ENCODE measurements around the gene TSPAN1. TPM values are rescaled to one million over a fixed set of nuclear protein-coding genes. Genes with fewer than 3 reads are reported as not detected.

TSPAN1 gene
- total and polyA plus RNA-seq, 7 experiments from 2014 or later, result not detected

GRCh38 chr1:46205141-46205540 lies 30.3 kb downstream of the TSPAN1 start:
- ChIA-PET POLR2A (no interaction called here), CTCF (interaction anchor here (1.7 kb wide), 1 partner anchor 19 kb away, joined by 5 read pairs; no protein-coding TSS in a partner anchor)
- H3K4me1 Mint-ChIP-seq, result peaks cover 18 to 31% (median 19%) of the 10 kb centered on the region in 7 donors
- Histone ChIP-seq H3K27me3 (ENCODE audit: control insufficient read depth in 2 of 2, insufficient read depth in 2 of 2, low read length in 2 of 2) (no peaks in the 10 kb centered on the region), H3K9me3 (ENCODE audit: control insufficient read depth in 2 of 3, low read length in 3 of 3) (no peaks in the 10 kb centered on the region), H3K27ac (ENCODE audit: low read depth, low read length) (no peak overlapping the region), H3K4me1 (ENCODE audit: control insufficient read depth in 2 of 2, insufficient read depth in 2 of 2, low read length in 2 of 2) (peaks cover 0 to 3% of the 10 kb centered on the region in 2 donors), H3K4me3 (ENCODE audit: low read length) (no peak overlapping the region), H3K36me3 (ENCODE audit: control insufficient read depth in 2 of 3, insufficient read depth in 3 of 3, low read length in 3 of 3) (no peaks in the 10 kb centered on the region)
- peak overlapping the region in 2 of 9 donors; percentile 32 to 62 for H3K27ac Mint-ChIP-seq
- no peak overlapping the region for H3K4me3 Mint-ChIP-seq
- H3K36me3 Mint-ChIP-seq, result peaks cover 0 to 4% (median 0%) of the 10 kb centered on the region in 5 donors
- H3K27me3 Mint-ChIP-seq, result peaks cover 0 to 6% (median 0%) of the 10 kb centered on the region in 5 donors
- ATAC-seq (no peak), DNase-seq (no peak)
- intact Hi-C loops (cut with micrococcal nuclease), result no loop called here
- no peaks in the 10 kb centered on the region for H3K9me3 Mint-ChIP-seq

- Mint-ChIP-seq H3K36me3 (peaks cover 0 to 1% (median 0%) of the 10 kb centered on the region in 5 donors), H3K9me3 (no peaks in the 10 kb centered on the region), H3K4me1 (peaks cover 16 to 25% (median 17%) of the 10 kb centered on the region in 7 donors), H3K4me3 (no peak overlapping the region), H3K27me3 (peaks cover 0 to 6% (median 0%) of the 10 kb centered on the region in 5 donors), H3K27ac (peak overlapping the region in 1 of 9 donors; percentile 32)
- ChIA-PET POLR2A (no interaction called here), CTCF (interaction anchor here (1.7 kb wide), 1 partner anchor 18 kb away, joined by 5 read pairs; no protein-coding TSS in a partner anchor)
- H3K4me1 ChIP-seq (ENCODE audit: control insufficient read depth in 2 of 2, insufficient read depth in 2 of 2, low read length in 2 of 2), result peaks cover 0 to 3% of the 10 kb centered on the region in 2 donors
- intact Hi-C loops (cut with micrococcal nuclease), result no loop called here
- no peak overlapping the region for H3K4me3 ChIP-seq (ENCODE audit: low read length)
- DNase-seq, result no peak
- ATAC-seq, result no peak
- no peaks in the 10 kb centered on the region for H3K27me3 ChIP-seq (ENCODE audit: control insufficient read depth in 2 of 2, insufficient read depth in 2 of 2, low read length in 2 of 2)
- H3K9me3 ChIP-seq (ENCODE audit: control insufficient read depth in 2 of 3, low read length in 3 of 3), result no peaks in the 10 kb centered on the region
- H3K27ac ChIP-seq (ENCODE audit: low read depth, low read length), result no peak overlapping the region
- no peaks in the 10 kb centered on the region for H3K36me3 ChIP-seq (ENCODE audit: control insufficient read depth in 2 of 3, insufficient read depth in 3 of 3, low read length in 3 of 3)
Measured at GRCh38 chr1:46205791-46206190, 30.9 kb downstream of the TSPAN1 start.

- no peaks in the 10 kb centered on the region for H3K27me3 ChIP-seq (ENCODE audit: control insufficient read depth in 2 of 2, insufficient read depth in 2 of 2, low read length in 2 of 2)
- H3K36me3 ChIP-seq (ENCODE audit: control insufficient read depth in 2 of 3, insufficient read depth in 3 of 3, low read length in 3 of 3), result no peaks in the 10 kb centered on the region
- no peak overlapping the region for H3K4me3 ChIP-seq (ENCODE audit: low read length)
- H3K27ac ChIP-seq (ENCODE audit: low read depth, low read length), result no peak overlapping the region
- Mint-ChIP-seq H3K27ac (peak overlapping the region in 1 of 9 donors; percentile 30), H3K9me3 (no peaks in the 10 kb centered on the region), H3K4me3 (no peak overlapping the region), H3K27me3 (peaks cover 0 to 6% (median 0%) of the 10 kb centered on the region in 5 donors), H3K36me3 (peaks cover 0 to 1% (median 0%) of the 10 kb centered on the region in 5 donors), H3K4me1 (peaks cover 16 to 25% (median 17%) of the 10 kb centered on the region in 7 donors)
- ChIA-PET POLR2A (no interaction called here), CTCF (interaction anchor here (0.8 kb wide), 1 partner anchor 18 kb away, joined by 3 read pairs; no protein-coding TSS in a partner anchor)
- no peaks in the 10 kb centered on the region for H3K9me3 ChIP-seq (ENCODE audit: control insufficient read depth in 2 of 3, low read length in 3 of 3)
- ATAC-seq (no peak), DNase-seq (no peak)
- intact Hi-C loops (cut with micrococcal nuclease), result no loop called here
- H3K4me1 ChIP-seq (ENCODE audit: control insufficient read depth in 2 of 2, insufficient read depth in 2 of 2, low read length in 2 of 2), result peaks cover 0 to 3% of the 10 kb centered on the region in 2 donors
Measured at GRCh38 chr1:46206399-46206798, 31.5 kb downstream of the TSPAN1 start.

GRCh38 chr1:46210561-46210960 lies 35.7 kb downstream of the TSPAN1 start:
- H3K27ac ChIP-seq (ENCODE audit: low read depth, low read length), result no peak overlapping the region
- H3K4me1 Mint-ChIP-seq, result peaks cover 0 to 4% (median 0%) of the 10 kb centered on the region in 7 donors
- no peak for DNase-seq
- H3K36me3 Mint-ChIP-seq, result no peaks in the 10 kb centered on the region
- no peaks in the 10 kb centered on the region for H3K27me3 ChIP-seq (ENCODE audit: control insufficient read depth in 2 of 2, insufficient read depth in 2 of 2, low read length in 2 of 2)
- H3K4me3 Mint-ChIP-seq, result no peak overlapping the region
- intact Hi-C loops (cut with micrococcal nuclease), result no loop called here
- H3K27ac Mint-ChIP-seq, result no peak overlapping the region
- H3K9me3 Mint-ChIP-seq, result no peaks in the 10 kb centered on the region
- no peak for ATAC-seq
- ChIA-PET CTCF (interaction anchor here (0.6 to 0.8 kb wide), 2 partner anchors 13 to 234 kb away, joined by 3 to 4 read pairs; no protein-coding TSS in a partner anchor), POLR2A (no interaction called here)
- no peaks in the 10 kb centered on the region for H3K36me3 ChIP-seq (ENCODE audit: control insufficient read depth in 2 of 3, insufficient read depth in 3 of 3, low read length in 3 of 3)
- no peaks in the 10 kb centered on the region for H3K9me3 ChIP-seq (ENCODE audit: control insufficient read depth in 2 of 3, low read length in 3 of 3)
- no peaks in the 10 kb centered on the region for H3K4me1 ChIP-seq (ENCODE audit: control insufficient read depth in 2 of 2, insufficient read depth in 2 of 2, low read length in 2 of 2)
- no peak overlapping the region for H3K4me3 ChIP-seq (ENCODE audit: low read length)
- peaks cover 0 to 2% (median 0%) of the 10 kb centered on the region in 5 donors for H3K27me3 Mint-ChIP-seq

GRCh38 chr1:46211051-46211450 lies 36.2 kb downstream of the TSPAN1 start:
- intact Hi-C loops (cut with micrococcal nuclease), result no loop called here
- DNase-seq, result no peak
- no peak overlapping the region for H3K27ac Mint-ChIP-seq
- H3K27me3 Mint-ChIP-seq, result peaks cover 0 to 2% (median 0%) of the 10 kb centered on the region in 5 donors
- H3K27me3 ChIP-seq (ENCODE audit: control insufficient read depth in 2 of 2, insufficient read depth in 2 of 2, low read length in 2 of 2), result no peaks in the 10 kb centered on the region
- no peaks in the 10 kb centered on the region for H3K36me3 ChIP-seq (ENCODE audit: control insufficient read depth in 2 of 3, insufficient read depth in 3 of 3, low read length in 3 of 3)
- H3K36me3 Mint-ChIP-seq, result no peaks in the 10 kb centered on the region
- no peak for ATAC-seq
- H3K27ac ChIP-seq (ENCODE audit: low read depth, low read length), result no peak overlapping the region
- H3K4me1 ChIP-seq (ENCODE audit: control insufficient read depth in 2 of 2, insufficient read depth in 2 of 2, low read length in 2 of 2), result no peaks in the 10 kb centered on the region
- no peaks in the 10 kb centered on the region for H3K9me3 ChIP-seq (ENCODE audit: control insufficient read depth in 2 of 3, low read length in 3 of 3)
- H3K4me3 Mint-ChIP-seq, result no peak overlapping the region
- POLR2A ChIA-PET, result no interaction called here
- CTCF ChIA-PET, result interaction anchor here (0.6 to 0.8 kb wide), 2 partner anchors 12 to 234 kb away, joined by 3 to 4 read pairs; no protein-coding TSS in a partner anchor
- H3K4me1 Mint-ChIP-seq, result peaks cover 0 to 4% (median 0%) of the 10 kb centered on the region in 7 donors
- no peaks in the 10 kb centered on the region for H3K9me3 Mint-ChIP-seq
- no peak overlapping the region for H3K4me3 ChIP-seq (ENCODE audit: low read length)

GRCh38 chr1:46215504-46215903 lies 40.6 kb downstream of the TSPAN1 start:
- intact Hi-C loops (cut with micrococcal nuclease), result no loop called here
- no peaks in the 10 kb centered on the region for H3K27me3 ChIP-seq (ENCODE audit: control insufficient read depth in 2 of 2, insufficient read depth in 2 of 2, low read length in 2 of 2)
- POLR2A ChIA-PET, result no interaction called here
- DNase-seq, result no peak
- H3K9me3 Mint-ChIP-seq, result no peaks in the 10 kb centered on the region
- no peaks in the 10 kb centered on the region for H3K36me3 Mint-ChIP-seq
- H3K9me3 ChIP-seq (ENCODE audit: control insufficient read depth in 2 of 3, low read length in 3 of 3), result no peaks in the 10 kb centered on the region
- no peaks in the 10 kb centered on the region for H3K4me1 Mint-ChIP-seq
- ATAC-seq, result no peak
- no peak overlapping the region for H3K4me3 ChIP-seq (ENCODE audit: low read length)
- CTCF ChIA-PET, result no interaction called here
- H3K4me1 ChIP-seq (ENCODE audit: control insufficient read depth in 2 of 2, insufficient read depth in 2 of 2, low read length in 2 of 2), result no peaks in the 10 kb centered on the region
- H3K4me3 Mint-ChIP-seq, result no peak overlapping the region
- H3K27me3 Mint-ChIP-seq, result peaks cover 0 to 5% (median 0%) of the 10 kb centered on the region in 5 donors
- H3K27ac Mint-ChIP-seq, result no peak overlapping the region
- H3K36me3 ChIP-seq (ENCODE audit: control insufficient read depth in 2 of 3, insufficient read depth in 3 of 3, low read length in 3 of 3), result no peaks in the 10 kb centered on the region
- H3K27ac ChIP-seq (ENCODE audit: low read depth, low read length), result no peak overlapping the region

GRCh38 chr1:46218443-46218842 lies 43.6 kb downstream of the TSPAN1 start:
- CTCF ChIA-PET, result no interaction called here

More at GRCh38 chr1:46218443-46218842, 43.6 kb downstream of the TSPAN1 start:
- H3K9me3 Mint-ChIP-seq, result peaks cover 0 to 2% (median 0%) of the 10 kb centered on the region in 11 donors
- H3K4me3 Mint-ChIP-seq, result no peak overlapping the region
- H3K9me3 ChIP-seq (ENCODE audit: control insufficient read depth in 2 of 3, low read length in 3 of 3), result no peaks in the 10 kb centered on the region
- intact Hi-C loops (cut with micrococcal nuclease), result no loop called here
- H3K4me1 ChIP-seq (ENCODE audit: control insufficient read depth in 2 of 2, insufficient read depth in 2 of 2, low read length in 2 of 2), result no peaks in the 10 kb centered on the region
- H3K36me3 Mint-ChIP-seq, result no peaks in the 10 kb centered on the region
- H3K4me1 Mint-ChIP-seq, result peaks cover 0 to 1% (median 0%) of the 10 kb centered on the region in 7 donors
- H3K27me3 ChIP-seq (ENCODE audit: control insufficient read depth in 2 of 2, insufficient read depth in 2 of 2, low read length in 2 of 2), result no peaks in the 10 kb centered on the region
- no peak for DNase-seq
- H3K27ac Mint-ChIP-seq, result no peak overlapping the region
- H3K27ac ChIP-seq (ENCODE audit: low read depth, low read length), result no peak overlapping the region
- H3K4me3 ChIP-seq (ENCODE audit: low read length), result no peak overlapping the region
- H3K36me3 ChIP-seq (ENCODE audit: control insufficient read depth in 2 of 3, insufficient read depth in 3 of 3, low read length in 3 of 3), result no peaks in the 10 kb centered on the region
- no peak for ATAC-seq
- H3K27me3 Mint-ChIP-seq, result peaks cover 0 to 5% (median 0%) of the 10 kb centered on the region in 5 donors
- POLR2A ChIA-PET, result no interaction called here
